Mesodermal cell (in vitro differentiated cells): Measurements from ENCODE around the gene DCTD.
"Not testable (repeated sequence)": the region's sequence is repeated elsewhere in the genome, so short reads cannot be mapped to it uniquely, and the experiment has no call there.

Experiments
- H3K27ac ChIP-seq: 2 replicates; pipeline ENCODE4 v1.7.0; 2013; ENCODE audit warnings: mild to moderate bottlenecking, low read depth, low read length, moderate library complexity; ENCODE audit not compliant: severe bottlenecking
- H3K36me3 ChIP-seq: 2 replicates; pipeline ENCODE4 v1.7.1; 2013; ENCODE audit warnings: mild to moderate bottlenecking, low read length, moderate library complexity; ENCODE audit not compliant: control insufficient read depth, insufficient read depth
- H3K4me1 ChIP-seq: one replicate; pipeline ENCODE4 v1.7.1; 2013; ENCODE audit warnings: mild to moderate bottlenecking, low read length; ENCODE audit not compliant: insufficient read depth, control insufficient read depth, poor library complexity, severe bottlenecking
- H3K4me3 ChIP-seq: 2 replicates; pipeline ENCODE4 v1.7.0; 2013; ENCODE audit warnings: low read length, control low read depth, mild to moderate bottlenecking; ENCODE audit not compliant: insufficient read depth, poor library complexity, severe bottlenecking; ENCODE audit errors: extremely low read depth
- H3K9me3 ChIP-seq: 2 replicates; pipeline ENCODE4 v1.7.1; 2013; ENCODE audit warnings: mild to moderate bottlenecking, low read length, moderate library complexity; ENCODE audit not compliant: control insufficient read depth
- WGBS, 2 experiments: methylation state at CpG; one replicate each; pipeline ENCODE4 v1.1.5; 2013; ENCODE audit warnings: missing lambda C conversion rate in 2 of 2; ENCODE audit not compliant: insufficient coverage in 2 of 2; 5-methylcytosine and 5-hydroxymethylcytosine counted together

Gene DCTD

GRCh38 chr4:182904211-182904761 lies 12.9 kb downstream of the DCTD start:
- Histone ChIP-seq H3K4me3 (no peak overlapping the region), H3K4me1 (peaks cover 6% of the 10 kb centered on the region), H3K36me3 (peaks cover 86% of the 10 kb centered on the region), H3K9me3 (no peaks in the 10 kb centered on the region), H3K27ac (no peak overlapping the region)
- 83 to 88% methylated on average over 9 to 12 of the region's 12 CpGs for WGBS, 2 experiments

- no peaks in the 10 kb centered on the region for H3K9me3 ChIP-seq
- peaks cover 6% of the 10 kb centered on the region for H3K4me1 ChIP-seq
- H3K36me3 ChIP-seq, result peaks cover 92% of the 10 kb centered on the region
- H3K27ac ChIP-seq, result no peak overlapping the region
- H3K4me3 ChIP-seq, result no peak overlapping the region
- 86 to 93% methylated on average over 7 of the region's 9 CpGs for WGBS, 2 experiments
Observed at GRCh38 chr4:182903013-182903412, 14.2 kb downstream of the DCTD start.

GRCh38 chr4:182901337-182901736 lies 15.8 kb downstream of the DCTD start:
- Histone ChIP-seq H3K9me3 (no peaks in the 10 kb centered on the region), H3K36me3 (peaks cover 89% of the 10 kb centered on the region), H3K4me3 (no peak overlapping the region), H3K27ac (no peak overlapping the region), H3K4me1 (peaks cover 6% of the 10 kb centered on the region)
- WGBS, 2 experiments, result 95 to 98% methylated on average over 7 to 8 of the region's 9 CpGs

GRCh38 chr4:182900021-182900420 lies 17.2 kb downstream of the DCTD start:
- H3K27ac ChIP-seq, H3K4me1 ChIP-seq, H3K9me3 ChIP-seq, H3K4me3 ChIP-seq: not testable (repeated sequence)
- 89 to 90% methylated on average over 1 to 2 of the region's 2 CpGs for WGBS, 2 experiments
- H3K36me3 ChIP-seq, result peaks cover 91% of the 10 kb centered on the region

- 91 to 97% methylated on average over 3 of the region's 5 CpGs for WGBS, 2 experiments
- H3K36me3 ChIP-seq, result peaks cover 92% of the 10 kb centered on the region
Observed at GRCh38 chr4:182898479-182898799, 18.7 kb downstream of the DCTD start.

GRCh38 chr4:182897601-182898478 lies 19.3 kb downstream of the DCTD start:
- H3K9me3 ChIP-seq, result no peaks in the 10 kb centered on the region

More at GRCh38 chr4:182898479-182898799, 18.7 kb downstream of the DCTD start:
- Histone ChIP-seq H3K4me3 (no peak overlapping the region), H3K4me1 (no peaks in the 10 kb centered on the region), H3K27ac (no peak overlapping the region), H3K9me3 (no peaks in the 10 kb centered on the region)

GRCh38 chr4:182896421-182896820 lies 20.8 kb downstream of the DCTD start:
- Histone ChIP-seq H3K4me3 (no peak overlapping the region), H3K27ac (no peak overlapping the region), H3K4me1 (no peaks in the 10 kb centered on the region), H3K36me3 (peaks cover 91% of the 10 kb centered on the region), H3K9me3 (no peaks in the 10 kb centered on the region)
- WGBS, 2 experiments, result 95 to 96% methylated on average over 6 to 7 of the region's 8 CpGs

More at GRCh38 chr4:182897601-182898478, 19.3 kb downstream of the DCTD start:
- H3K27ac ChIP-seq, result no peak overlapping the region
- no peak overlapping the region for H3K4me3 ChIP-seq
- 94 to 98% methylated on average over 18 to 20 of the region's 20 CpGs for WGBS, 2 experiments
- H3K4me1 ChIP-seq, result no peaks in the 10 kb centered on the region
- peaks cover 92% of the 10 kb centered on the region for H3K36me3 ChIP-seq

GRCh38 chr4:182895791-182896292 lies 21.3 kb downstream of the DCTD start:
- WGBS, 2 experiments, result 97 to 98% methylated on average over 10 to 11 of the region's 12 CpGs
- H3K4me3 ChIP-seq, result no peak overlapping the region
- peaks cover 91% of the 10 kb centered on the region for H3K36me3 ChIP-seq
- H3K27ac ChIP-seq, result no peak overlapping the region
- H3K4me1 ChIP-seq, result no peaks in the 10 kb centered on the region
- no peaks in the 10 kb centered on the region for H3K9me3 ChIP-seq

GRCh38 chr4:182894681-182895275 lies 22.4 kb downstream of the DCTD start:
- Histone ChIP-seq H3K27ac (no peak overlapping the region), H3K4me3 (no peak overlapping the region)
- 97% methylated on average over 16 to 18 of the region's 18 CpGs for WGBS, 2 experiments

GRCh38 chr4:182893474-182894080 lies 23.6 kb downstream of the DCTD start:
- Histone ChIP-seq H3K9me3 (no peaks in the 10 kb centered on the region), H3K36me3 (peaks cover 93% of the 10 kb centered on the region), H3K4me3 (no peak overlapping the region), H3K4me1 (no peaks in the 10 kb centered on the region), H3K27ac (no peak overlapping the region)
- 92 to 93% methylated on average over 15 to 17 of the region's 19 CpGs for WGBS, 2 experiments

More at GRCh38 chr4:182894681-182895275, 22.4 kb downstream of the DCTD start:
- H3K36me3 ChIP-seq, result peaks cover 93% of the 10 kb centered on the region
- H3K4me1 ChIP-seq, result no peaks in the 10 kb centered on the region
- no peaks in the 10 kb centered on the region for H3K9me3 ChIP-seq
